ENCODE measurements around the gene MGRN1.
A peak's percentile ranks its signal among the peaks of the same experiment; 100 is the strongest.

MGRN1 gene

GRCh38 chr16:4624015-4624826, at the start of gene MGRN1:
TSS of gene MGRN1 (plus strand) at chr16:4624826. CDS start at chr16:4624961, 135 bp downstream.
- DNase-seq = peak; percentile 91

DNA sequence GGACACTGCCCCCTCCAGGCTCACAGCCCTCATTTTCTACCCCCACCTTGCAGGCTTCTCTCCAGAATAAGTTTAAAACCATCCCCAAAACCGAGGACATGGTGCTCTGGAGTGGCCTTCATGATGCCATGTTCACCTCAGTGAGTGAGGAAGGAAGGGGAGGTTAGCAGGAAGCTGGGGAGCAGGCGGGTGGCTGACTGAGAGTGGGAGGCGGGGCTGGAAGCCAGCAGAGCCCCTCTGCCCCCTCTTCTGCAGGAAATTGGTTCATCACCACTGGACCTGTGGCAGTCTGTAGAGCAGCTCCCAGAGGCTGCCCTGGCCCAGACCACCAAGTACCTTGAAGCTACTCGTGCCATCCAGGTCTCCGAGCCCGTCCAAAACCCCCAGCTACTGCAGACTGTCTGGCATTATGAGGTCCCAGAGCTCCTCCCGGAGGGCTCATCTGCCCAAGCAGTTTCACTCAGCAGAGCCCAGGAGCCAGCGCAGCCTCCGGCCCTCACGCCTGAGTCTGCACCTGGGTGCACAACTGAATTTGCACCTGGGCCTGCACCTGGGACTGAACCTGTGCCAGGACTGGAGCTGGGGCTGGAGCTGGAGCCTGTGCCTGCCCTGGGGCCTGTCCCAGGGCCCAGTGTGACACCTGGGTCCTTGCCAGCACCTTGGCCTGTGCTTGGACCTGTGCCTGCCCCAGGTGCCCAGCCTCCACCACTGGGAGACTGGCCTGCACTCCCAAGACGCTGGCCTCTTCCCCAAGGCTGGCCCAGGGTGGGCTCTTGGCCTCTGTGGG, 49.5 kb upstream of the MGRN1 start:
- no peak for DNase-seq

GRCh38 chr16:4576008-4576407, 48.6 kb upstream of the MGRN1 start:
- no peak for DNase-seq

DNA sequence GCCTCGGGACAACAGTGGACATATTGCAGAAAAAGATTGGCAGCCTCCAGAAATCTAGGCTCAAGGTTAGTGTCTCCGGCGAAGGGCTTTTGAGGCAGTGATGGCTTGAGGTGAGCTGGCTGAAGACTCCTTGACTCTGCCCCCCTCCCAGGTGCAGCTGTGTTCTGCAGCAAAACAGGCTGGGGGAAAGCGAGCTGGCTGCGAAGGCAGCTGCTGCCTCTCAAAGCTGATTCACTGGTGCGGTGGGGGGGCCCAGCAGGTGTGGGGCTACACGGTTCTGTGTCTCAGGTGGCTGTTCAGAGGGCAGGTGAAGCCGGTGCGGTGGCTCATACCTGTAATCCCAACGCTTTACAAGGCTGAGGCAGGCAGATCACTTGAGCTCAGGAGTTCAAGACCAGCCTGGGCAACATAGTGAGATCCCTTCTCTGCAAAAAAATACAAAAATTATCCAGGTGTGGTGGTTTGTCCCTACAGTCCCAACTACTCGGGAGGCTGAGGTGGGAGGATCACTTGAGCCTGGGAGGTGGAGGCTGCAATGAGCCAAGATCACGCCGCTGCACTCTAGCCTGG, 45.6 kb upstream of the MGRN1 start:
- no peak for DNase-seq

- DNase-seq = no peak
Observed at GRCh38 chr16:4580250-4580649, 44.4 kb upstream of the MGRN1 start.

DNA sequence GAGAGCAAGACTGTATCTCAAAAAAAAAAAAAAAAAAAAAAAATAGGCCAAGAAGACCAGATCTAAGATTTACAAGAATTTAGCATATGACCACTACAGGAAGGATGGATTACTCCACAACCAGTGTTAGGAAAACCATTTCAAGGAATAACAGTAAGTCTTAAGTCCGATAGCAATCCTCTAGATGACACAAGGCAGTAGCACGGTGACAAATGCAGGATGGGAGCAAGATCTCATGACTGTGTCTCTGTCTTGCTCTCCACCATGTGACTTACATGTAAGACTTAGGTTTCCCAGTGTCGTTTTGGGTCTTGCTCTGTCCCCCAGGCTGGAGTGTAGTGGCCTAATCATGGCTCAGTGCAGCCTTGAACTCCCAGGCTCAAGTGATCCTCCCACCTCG, 40.7 kb upstream of the MGRN1 start:
- no peak for DNase-seq

DNA sequence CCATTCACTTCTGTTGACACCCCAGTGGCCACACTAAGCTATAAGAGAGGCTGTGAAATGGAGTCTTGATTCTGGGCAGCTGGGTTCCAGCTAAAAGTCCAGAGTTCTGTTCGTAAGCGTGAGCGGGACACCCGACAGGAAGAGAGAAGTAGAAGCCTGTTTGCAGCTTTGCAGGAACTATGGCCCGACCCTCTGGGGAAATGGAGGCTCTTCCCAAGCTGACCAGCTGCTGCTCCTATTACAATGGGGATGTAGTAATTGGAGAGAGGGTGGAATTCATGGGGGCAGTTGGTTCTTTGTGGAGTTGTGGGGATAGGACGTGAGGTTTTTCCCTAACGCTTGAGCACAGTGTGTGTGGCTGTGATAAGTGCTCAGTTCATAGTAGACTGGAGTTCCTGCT, 38.3 kb upstream of the MGRN1 start:
- DNase-seq = no peak

DNA sequence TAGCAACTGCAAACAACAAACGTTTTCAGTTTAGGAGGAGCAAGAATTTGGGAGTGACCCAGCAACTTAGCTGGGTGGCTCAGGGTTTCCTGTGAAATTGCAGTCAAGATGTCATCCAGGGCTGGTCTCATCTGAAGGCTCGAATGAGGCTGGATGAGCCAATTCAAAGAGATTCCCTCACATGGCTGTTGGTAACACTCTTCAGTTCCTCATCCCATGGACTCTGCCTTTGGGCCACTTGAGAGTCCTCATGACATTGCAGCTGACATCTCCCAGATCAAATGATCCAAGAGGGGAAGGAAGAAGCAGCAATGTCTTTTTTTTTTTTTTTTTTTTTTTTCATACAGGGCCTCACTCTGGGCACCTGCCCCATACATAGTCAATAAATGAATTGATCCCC, 36.2 kb upstream of the MGRN1 start:
- DNase-seq = no peak

- DNase-seq = no peak
Observed at GRCh38 chr16:4588961-4589360, 35.7 kb upstream of the MGRN1 start.

GRCh38 chr16:4591191-4591590, 33.4 kb upstream of the MGRN1 start:
- no peak for DNase-seq

- DNase-seq = no peak
Observed at GRCh38 chr16:4591706-4592470, 32.7 kb upstream of the MGRN1 start.

DNA sequence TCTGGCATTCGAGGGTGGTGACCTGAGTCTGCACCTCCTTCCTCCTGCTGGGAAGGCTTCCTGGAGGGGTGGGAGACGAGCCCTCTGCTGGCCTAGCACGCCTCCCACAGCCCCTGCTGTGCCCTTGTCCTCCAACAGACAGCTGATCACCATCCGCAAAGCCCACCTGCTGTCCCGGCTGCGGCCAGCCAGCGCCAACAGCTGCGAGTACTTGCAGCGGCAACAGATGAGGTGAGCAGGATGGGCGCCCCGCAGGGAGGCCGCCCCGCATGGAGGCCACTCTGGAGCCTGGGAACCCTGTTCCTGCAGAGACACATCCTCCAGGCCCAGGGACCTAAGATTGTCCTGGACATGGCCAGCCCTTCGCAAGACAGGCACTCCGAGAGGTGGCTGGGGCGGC, 31.5 kb upstream of the MGRN1 start:
- DNase-seq = no peak

DNA sequence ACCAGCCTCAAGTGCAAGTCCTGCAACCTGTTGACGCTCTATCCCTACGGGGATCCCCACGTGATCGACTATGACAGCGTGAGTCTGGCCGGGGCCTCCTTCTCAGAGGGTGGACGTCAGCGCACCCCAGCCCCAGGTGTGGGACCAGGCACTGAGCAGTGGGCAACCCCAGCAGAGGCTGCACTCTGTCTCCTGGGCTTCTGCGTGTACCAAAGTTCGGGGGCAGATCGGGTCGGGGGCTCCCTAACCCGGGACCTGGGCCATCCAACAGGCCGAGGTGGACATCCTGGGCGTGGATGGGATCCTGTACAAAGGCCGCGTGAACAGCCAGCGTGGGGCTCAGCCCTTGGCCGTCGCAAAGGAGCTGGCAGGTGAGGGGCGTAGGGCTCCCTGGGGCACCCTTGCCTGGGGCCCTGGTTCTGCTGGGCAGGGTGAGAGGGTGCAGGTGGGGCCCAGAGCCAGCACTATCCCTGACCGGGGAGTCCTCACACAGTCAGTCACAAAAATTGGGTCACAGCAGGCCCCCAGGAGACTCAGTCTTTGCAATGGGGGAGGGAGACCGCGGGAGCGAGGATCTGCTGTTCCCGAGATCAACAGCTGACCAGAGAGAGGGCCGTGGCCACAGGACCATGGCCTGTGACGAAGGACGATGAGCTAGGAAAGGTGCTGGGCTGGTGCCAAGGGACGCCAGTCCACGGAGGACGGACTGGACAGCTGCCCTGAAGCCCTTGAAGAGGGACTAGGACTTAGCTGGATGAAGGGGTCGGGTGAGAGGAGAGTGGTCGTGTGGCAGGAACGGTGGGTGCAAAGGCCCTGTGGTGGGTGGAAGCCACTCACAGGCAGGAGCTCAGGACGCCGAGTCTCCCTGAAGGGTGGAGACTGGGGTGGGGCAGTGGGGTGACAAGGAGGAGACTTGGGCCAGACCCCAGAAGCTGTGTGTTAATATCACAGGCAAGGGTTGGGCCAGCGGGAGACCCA, 29.9 kb upstream of the MGRN1 start:
- no peak for DNase-seq

DNA sequence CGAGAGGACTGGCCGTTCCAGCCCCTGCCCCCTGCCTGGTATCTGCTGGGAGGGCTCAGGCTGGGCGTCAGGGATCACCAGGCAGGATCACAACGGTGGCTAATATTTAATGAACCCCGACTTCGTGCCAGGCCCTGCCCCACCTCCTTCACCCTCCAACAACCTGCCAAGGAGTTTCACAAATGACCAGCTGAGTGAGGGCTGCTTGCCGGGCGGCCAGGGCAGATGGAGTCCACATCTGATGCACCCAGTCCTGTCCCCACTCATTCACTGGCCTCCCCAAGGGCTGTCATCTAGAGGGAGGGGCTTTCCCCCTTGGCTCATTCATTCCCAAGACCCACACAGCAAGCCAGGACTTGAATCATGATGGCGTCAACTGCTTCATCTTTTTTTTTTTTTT, 27.5 kb upstream of the MGRN1 start:
- no peak for DNase-seq

DNA sequence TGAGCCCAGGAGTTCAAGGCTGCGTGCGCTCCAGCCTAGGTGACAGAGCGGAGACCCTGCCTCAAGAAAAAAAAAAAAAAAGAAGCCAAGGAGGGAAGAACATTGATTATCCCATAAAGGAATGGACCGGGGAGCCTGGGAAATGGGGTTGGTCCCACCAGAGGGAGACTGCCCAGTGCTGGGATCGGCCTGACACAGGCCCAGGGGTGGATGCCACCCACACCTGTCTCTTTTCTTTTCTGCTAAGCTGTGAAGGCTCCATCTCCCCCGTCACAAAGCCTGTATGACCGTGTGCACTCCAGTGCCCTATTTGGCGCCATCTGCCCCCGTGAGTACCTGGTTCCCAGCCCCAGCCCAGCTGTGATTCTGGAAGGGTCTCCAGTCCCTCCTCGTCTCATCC, 25.6 kb upstream of the MGRN1 start:
- DNase-seq = no peak

DNA sequence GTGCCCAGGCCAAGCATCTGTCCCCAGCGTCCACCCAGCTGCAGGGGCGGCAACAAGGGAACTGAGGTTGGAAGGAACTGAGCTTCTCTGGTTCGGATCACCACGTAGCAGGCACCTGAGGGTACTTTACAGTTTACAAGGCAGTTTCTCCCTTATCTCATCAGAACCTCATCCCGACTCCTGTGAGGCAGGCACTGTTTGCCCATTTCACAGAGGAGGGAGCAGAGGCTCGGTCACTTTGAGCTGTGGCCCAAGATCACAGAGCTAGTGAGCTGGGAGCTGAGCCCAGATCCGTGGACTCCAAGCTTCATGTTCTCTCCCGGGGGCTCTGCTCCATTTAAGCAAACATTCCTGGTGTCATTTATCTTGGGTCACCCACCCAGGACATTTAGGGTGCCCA, 25.1 kb upstream of the MGRN1 start:
- DNase-seq = no peak

- DNase-seq = no peak
Observed at GRCh38 chr16:4601036-4601863, 23.4 kb upstream of the MGRN1 start.

DNA sequence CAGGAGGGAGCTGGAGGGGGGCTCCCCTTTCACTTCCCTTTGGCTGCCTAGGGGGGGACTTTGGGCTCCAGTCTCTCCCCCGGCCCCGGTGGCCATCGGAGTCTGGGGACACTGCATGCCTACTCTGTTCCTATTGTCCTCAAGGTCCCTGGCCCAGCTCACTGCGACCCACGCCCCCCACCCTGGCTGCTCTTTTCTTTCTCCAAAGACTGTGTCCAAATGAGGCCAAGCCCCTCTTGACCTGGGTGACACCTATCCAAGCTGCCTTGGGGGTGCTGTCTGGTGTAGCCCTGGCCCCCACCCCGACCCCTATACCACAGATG, 22.8 kb upstream of the MGRN1 start:
- DNase-seq = no peak

- no peak for DNase-seq
Observed at GRCh38 chr16:4602331-4602730, 22.3 kb upstream of the MGRN1 start.

GRCh38 chr16:4603624-4604170, 20.9 kb upstream of the MGRN1 start:
- DNase-seq = no peak

DNA sequence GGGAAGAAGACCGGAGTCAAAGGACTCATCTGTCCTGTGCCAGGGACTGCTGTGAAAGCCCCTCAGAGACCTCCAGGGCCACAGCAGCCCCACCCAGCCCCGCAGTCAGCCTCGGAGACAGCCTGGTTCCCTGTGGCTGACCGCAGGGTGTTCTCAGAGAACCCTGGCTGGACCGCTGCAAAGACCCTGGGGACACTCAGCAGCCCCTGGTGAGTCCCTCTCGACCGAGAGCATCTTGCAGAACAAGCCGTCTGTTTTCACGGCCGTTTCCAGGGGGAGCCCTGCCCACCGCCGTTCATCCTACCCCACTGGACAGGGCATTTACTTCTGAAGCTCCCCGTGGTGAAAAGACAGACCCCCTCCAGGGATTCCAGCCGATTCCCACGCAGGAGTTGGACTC, 20.2 kb upstream of the MGRN1 start:
- DNase-seq = no peak

Data from activated effector memory CD4-positive, alpha-beta T cell treated with Interleukin-2 at 50 U/mL for 16 hours (primary cell).